WI38 (cell line): ENCODE measurements around the gene MIAT.

Experiments
- H3K4me3 ChIP-seq: 2 replicates; pipeline ENCODE4 v1.5.1; 2011; ENCODE audit warnings: low read depth, mild to moderate bottlenecking, control low read depth, low read length
- TF ChIP-seq, protein P1 (sequence below): IDR thresholded peaks from 2 replicates; pipeline ENCODE4 v1.5.1; 2012; ENCODE audit warnings: low read depth, mild to moderate bottlenecking, control low read depth, low read length

MIAT gene

DNA sequence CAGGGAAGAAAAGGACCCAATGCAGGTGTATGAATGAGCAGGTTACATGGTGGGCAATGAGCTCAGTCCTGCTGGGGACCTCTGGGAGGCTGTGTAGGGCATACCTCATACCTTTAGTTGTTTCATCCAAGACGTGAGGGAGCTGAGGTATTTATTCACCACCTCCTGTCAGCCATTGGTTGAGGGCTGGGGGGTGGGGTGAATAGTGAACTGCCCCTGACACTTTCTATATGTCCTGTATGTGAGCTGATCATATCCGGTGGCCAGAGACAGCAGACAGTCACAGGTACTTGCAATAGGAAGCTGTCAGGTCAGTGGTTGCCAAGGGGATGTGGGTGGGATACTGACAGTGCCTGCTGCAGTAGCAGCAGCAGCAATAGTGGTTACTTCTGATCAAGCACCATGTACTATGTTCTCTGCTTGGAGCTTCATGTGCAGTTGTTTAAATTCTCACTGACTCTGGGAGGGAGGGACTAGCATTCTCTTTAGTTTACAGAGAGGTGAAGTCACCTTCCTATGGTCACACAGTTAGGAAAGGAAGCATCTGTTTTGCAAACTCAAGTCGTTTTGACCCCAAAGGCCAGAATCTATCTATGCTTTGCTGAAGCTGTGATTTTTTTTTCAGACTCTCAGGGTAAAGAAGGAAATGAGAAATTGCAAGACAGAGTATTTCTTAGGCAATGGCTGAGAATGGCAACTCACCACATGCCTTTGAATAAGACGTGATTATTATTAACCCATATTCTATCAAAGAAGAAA lies 54.0 kb downstream of the MIAT start:
- TF ChIP-seq, protein P1, sequence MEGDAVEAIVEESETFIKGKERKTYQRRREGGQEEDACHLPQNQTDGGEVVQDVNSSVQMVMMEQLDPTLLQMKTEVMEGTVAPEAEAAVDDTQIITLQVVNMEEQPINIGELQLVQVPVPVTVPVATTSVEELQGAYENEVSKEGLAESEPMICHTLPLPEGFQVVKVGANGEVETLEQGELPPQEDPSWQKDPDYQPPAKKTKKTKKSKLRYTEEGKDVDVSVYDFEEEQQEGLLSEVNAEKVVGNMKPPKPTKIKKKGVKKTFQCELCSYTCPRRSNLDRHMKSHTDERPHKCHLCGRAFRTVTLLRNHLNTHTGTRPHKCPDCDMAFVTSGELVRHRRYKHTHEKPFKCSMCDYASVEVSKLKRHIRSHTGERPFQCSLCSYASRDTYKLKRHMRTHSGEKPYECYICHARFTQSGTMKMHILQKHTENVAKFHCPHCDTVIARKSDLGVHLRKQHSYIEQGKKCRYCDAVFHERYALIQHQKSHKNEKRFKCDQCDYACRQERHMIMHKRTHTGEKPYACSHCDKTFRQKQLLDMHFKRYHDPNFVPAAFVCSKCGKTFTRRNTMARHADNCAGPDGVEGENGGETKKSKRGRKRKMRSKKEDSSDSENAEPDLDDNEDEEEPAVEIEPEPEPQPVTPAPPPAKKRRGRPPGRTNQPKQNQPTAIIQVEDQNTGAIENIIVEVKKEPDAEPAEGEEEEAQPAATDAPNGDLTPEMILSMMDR = no peak
- no peak overlapping the region for H3K4me3 ChIP-seq

DNA sequence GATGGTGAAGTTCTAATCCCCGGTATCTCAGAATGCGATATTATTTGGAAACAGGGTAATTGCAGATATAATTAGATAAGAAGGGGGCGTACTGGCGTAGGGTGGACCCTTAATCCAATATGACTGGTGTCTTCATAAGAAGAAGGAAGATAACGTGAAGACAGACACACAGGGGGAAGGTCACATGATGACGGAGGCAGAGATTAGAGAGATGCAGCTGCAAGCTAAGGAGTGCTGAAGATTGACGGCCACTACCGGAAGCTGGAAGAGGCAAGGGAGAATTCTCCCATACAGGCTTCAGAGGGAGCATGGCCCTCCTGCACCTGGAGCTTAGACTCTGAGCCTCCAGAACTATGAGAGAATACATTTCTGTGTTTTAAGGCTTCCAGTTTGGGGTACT lies 54.8 kb downstream of the MIAT start:
- H3K4me3 ChIP-seq = no peak overlapping the region
- TF ChIP-seq, protein P1 = no peak

DNA sequence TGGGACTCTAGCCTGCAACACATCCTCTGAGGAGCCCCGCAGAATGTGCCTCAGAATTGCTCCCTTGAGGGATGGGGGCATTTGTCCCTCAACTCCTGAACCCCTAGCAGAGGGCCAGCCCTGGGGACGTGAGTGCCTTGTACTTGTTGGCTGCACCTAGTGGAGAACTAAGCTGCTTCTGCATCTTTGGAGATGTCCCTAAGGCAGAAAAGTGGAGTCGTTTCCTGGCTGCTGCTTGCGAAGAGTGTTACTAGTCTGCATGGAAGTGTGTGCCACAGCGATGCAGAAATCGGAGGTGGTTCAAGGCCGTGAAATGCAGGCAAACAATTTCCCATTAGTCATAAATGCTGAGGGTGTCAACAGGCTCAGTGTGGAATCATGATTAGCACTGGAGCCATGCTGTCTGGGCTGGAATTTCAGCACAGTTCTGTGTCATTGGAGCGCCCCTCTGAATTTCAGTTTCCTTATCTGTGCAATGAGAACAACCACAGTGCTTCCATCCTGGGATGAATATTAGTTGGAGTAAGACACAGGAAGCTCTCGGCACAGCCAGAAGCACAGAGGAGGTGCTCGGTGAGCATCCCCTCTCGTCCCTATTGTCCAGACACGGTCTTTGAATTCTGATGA lies 56.5 kb downstream of the MIAT start:
- no peak overlapping the region for H3K4me3 ChIP-seq
- TF ChIP-seq, protein P1 = no peak

DNA sequence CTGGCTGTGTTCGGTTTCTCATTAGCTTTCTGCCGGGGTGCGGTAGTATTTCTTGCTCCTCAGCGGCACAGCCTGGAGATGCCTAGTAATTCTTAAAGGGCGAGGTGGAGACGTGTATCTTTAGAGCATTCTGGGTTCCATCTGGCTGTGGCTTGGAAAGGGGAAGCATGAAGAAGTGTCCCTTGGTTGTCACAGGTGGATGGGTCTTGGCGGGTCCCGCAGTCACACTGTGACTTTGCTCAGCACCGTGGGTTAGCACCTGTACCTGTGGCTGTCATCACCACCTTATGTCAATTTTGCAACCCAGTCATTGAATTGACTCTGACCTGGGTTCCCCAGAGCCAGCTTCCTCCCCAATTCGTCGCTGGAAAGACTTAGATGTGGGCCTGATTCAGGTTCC lies 57.6 kb downstream of the MIAT start:
- TF ChIP-seq, protein P1 = no peak
- H3K4me3 ChIP-seq = no peak overlapping the region

DNA sequence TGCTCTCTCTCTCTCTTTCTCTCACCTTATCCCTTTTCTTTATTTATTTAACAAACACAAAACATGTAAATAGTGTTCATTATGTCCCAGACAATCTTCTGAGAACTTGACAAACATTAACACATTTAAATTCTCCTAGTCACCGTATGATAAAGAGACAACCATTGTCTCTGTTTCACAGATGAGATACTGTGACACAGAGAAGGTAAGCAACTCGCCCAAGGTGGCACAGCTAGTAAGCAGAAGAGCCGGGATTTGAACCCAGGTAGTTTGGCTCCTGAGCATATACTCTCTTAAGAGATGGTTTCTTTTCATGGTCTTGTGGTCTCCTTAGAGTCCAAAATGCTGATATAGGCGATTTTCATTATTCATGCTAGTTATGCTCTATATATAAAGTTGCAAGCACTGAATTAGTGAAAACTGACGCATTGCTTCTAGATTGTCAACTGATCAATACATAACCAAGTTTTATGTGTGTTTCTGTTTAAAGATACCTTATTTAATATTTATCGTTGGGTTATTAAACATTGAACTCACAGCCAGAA lies 58.1 kb downstream of the MIAT start:
- no peak overlapping the region for H3K4me3 ChIP-seq
- TF ChIP-seq, protein P1 = no peak

DNA sequence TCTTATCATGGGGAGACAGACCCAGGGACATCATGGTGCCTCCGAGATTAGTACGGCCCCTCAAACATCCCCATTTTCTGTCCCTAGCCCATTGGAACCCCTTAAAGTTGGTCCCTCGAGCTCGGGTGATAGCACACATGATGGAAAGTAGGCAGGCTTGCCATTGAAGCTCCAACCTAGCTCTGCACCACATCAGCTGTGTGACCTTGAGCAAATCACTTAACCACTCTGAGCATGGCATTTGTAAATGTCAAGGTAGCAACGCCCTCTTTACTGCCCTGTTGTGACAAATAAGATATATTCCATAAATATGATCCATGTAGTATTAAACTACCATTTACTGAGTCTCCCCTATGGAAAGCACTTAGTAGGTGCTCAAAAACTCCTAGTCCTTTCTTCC lies 61.1 kb downstream of the MIAT start:
- no peak overlapping the region for H3K4me3 ChIP-seq
- TF ChIP-seq, protein P1 = no peak

DNA sequence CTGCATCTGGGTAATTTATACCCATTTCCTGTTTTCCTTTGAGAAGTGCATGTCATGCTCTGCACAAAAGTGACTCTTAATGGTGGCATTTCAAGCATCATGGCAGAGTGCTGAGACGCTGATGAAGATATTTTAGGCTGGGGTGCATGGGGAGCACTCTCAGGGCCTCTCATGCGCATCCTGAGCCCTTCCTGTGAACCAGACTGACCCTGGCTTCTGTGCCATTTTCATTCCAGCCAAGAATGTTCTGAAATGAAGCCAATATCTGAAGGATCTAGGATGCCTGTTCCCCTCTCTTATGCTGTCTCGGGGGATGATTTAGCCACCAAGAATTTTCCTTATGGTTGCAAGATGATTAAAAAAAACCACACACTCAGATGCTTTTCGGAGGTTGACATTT lies 61.5 kb downstream of the MIAT start:
- no peak overlapping the region for H3K4me3 ChIP-seq
- TF ChIP-seq, protein P1 = no peak
